ENCODE data around the gene KIAA0930. TPM values are rescaled to one million over a fixed set of nuclear protein-coding genes. Genes with fewer than 3 reads are reported as not detected.

Gene KIAA0930
- total RNA-seq, 6 donors from 2014 or later, result 31.2 to 103 (median 42.8) TPM

DNA sequence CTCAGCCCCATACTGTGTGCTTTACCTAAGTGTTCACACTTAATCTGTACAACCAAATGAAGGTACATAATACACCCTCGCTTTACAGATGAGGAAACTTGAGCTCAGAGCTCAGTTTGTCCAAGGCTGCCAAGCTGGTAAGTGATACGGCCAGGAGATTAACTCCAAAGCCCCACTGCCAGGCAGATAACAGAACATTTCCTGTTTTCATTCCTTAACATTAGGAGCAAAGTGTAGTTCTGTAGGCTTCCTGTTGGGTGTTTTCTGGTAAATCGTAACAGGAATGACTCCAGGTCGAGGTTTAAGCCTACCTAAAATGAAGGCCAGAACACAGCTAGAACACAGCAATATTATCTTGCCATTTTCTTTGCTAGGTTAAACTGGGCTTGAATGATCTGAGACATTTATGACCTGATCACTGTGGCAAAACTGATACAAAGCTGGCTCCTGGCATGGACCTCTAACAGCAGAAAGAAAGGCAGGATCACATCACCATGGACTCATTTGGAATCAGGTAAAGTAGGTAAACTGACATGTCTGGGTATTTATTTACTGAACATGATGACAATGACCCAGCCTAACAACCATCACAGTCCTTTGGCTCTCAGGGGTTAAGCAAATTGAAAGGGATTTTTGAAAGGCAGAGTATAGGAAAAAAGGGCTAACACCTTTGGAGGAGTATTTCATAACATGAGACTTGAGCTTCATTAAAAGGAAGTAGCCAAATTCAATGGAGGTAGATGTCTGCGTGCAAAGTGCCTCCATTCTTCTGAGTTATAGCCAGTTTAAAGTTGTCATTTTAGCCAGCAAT, 80.8 kb downstream of the KIAA0930 start:
- WGBS, 2 donors, result 26% methylated on average over 5 of the region's 5 CpGs
- no peaks in the 10 kb centered on the region for H3K27me3 ChIP-seq
- DNase-seq (no peak), ATAC-seq (ENCODE audit: low FRiP score in 2 of 2) (no peak)
- peaks cover 31 to 57% (median 34%) of the 10 kb centered on the region in 4 donors for H3K4me1 ChIP-seq
- no peak overlapping the region for H3K4me3 ChIP-seq
- H3K9me3 ChIP-seq, result no peaks in the 10 kb centered on the region
- peaks cover 0 to 17% (median 0%) of the 10 kb centered on the region in 4 donors for H3K36me3 ChIP-seq
- peak overlapping the region; percentile 73 to 88 (median 80) for H3K27ac ChIP-seq
- TF ChIP-seq POLR2AphosphoS5 (IDR thresholded peaks at IDR 0.05), result no peak
- TF ChIP-seq POLR2A (IDR thresholded peaks at IDR 0.05), result no peak
- peak in 4 of 6 experiments; percentile 18 to 49 (median 32) for TF ChIP-seq CTCF (IDR thresholded peaks at IDR 0.05)
- no peak for TF ChIP-seq EP300 (IDR thresholded peaks at IDR 0.05)

DNA sequence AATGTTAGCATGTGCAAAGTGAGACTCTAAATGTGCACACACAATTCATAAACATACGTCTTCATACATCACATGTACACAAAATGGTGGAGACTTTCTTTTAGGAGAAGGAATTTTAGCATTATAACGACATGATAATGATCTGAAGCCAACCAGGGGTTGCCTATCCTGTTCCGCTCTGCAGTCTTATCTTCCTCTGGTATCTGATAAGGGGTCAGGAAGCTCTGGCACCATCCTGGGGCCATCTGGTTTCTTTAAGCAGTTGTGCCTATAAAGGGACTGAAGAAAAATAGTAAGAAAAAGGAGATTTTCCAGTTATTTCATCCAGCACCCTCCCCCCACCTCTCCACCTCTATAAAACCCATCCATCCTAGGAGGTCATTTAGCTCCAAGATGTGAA, 82.8 kb downstream of the KIAA0930 start:
- WGBS, 2 donors, result 77 to 78% methylated on average over 3 of the region's 3 CpGs
- H3K4me1 ChIP-seq, result peaks cover 30 to 50% (median 32%) of the 10 kb centered on the region in 4 donors

DNA sequence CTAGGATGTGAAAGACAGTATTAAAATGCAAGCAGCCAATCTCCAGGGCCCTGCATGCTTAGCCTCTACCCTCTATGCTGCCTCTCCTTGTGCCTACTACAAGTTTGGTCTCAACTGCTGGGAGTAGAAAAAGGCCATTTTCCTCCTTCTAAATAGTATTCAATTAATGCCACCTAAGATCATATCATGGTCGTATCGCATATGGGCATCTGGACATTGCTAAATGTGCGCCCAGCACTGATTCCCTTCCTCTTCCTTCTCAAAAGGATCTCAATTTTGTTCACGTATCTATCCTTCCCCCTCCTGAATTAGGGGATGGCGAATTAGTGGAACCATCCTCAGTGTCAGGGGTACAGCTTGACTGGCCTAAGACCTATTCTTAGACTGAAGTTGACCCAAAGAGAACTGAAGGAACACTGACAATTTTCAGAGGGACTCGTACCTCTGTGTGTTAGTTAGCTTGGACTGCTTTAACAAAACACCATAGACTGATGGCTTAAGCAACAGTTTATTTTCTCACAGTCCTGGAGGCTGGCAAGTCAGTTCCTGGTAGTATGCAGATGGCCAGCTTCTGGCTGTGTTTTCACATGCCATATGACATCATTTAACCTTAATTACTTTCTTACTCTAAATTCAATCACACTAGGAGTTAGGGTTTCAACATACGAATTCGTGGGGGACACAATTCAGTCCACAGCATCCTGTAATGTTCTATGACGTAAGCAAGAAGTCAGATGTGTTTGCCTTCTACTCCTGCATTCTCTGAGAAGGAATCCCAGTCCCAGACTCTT, 85.4 kb downstream of the KIAA0930 start:
- TF ChIP-seq CTCF (IDR thresholded peaks at IDR 0.05) (no peak), POLR2A (IDR thresholded peaks at IDR 0.05) (no peak), EP300 (IDR thresholded peaks at IDR 0.05) (no peak), POLR2AphosphoS5 (IDR thresholded peaks at IDR 0.05) (no peak)
- H3K4me1 ChIP-seq, result peaks cover 21 to 28% (median 24%) of the 10 kb centered on the region in 4 donors
- peaks cover 0 to 23% (median 0%) of the 10 kb centered on the region in 4 donors for H3K36me3 ChIP-seq
- no peak overlapping the region for H3K27ac ChIP-seq
- no peaks in the 10 kb centered on the region for H3K9me3 ChIP-seq
- ATAC-seq (ENCODE audit: low FRiP score in 2 of 2), result no peak
- no peak overlapping the region for H3K4me3 ChIP-seq
- no peaks in the 10 kb centered on the region for H3K27me3 ChIP-seq
- WGBS, 2 donors, result 83% methylated on average over 9 of the region's 9 CpGs
- no peak for DNase-seq

More for the DNA sequence above, 82.8 kb downstream of the KIAA0930 start:
- no peak for TF ChIP-seq EP300 (IDR thresholded peaks at IDR 0.05)
- TF ChIP-seq POLR2AphosphoS5 (IDR thresholded peaks at IDR 0.05), result no peak
- no peak for TF ChIP-seq POLR2A (IDR thresholded peaks at IDR 0.05)
- TF ChIP-seq CTCF (IDR thresholded peaks at IDR 0.05), result no peak
- H3K36me3 ChIP-seq, result peaks cover 0 to 17% (median 0%) of the 10 kb centered on the region in 4 donors
- DNase-seq, result no peak
- no peaks in the 10 kb centered on the region for H3K27me3 ChIP-seq
- H3K27ac ChIP-seq, result peak overlapping the region in 3 of 4 donors; percentile 80 to 88 (median 81)
- H3K9me3 ChIP-seq, result no peaks in the 10 kb centered on the region
- H3K4me3 ChIP-seq, result no peak overlapping the region
- no peak for ATAC-seq (ENCODE audit: low FRiP score in 2 of 2)

GRCh38 chr22:45154383-45154782, 86.3 kb downstream of the KIAA0930 start:
- 94 to 96% methylated on average over 3 of the region's 3 CpGs for WGBS, 2 donors
- Histone ChIP-seq H3K27ac (no peak overlapping the region), H3K4me3 (no peak overlapping the region), H3K4me1 (peaks cover 12 to 19% (median 15%) of the 10 kb centered on the region in 4 donors), H3K27me3 (no peaks in the 10 kb centered on the region), H3K9me3 (no peaks in the 10 kb centered on the region), H3K36me3 (peaks cover 0 to 23% (median 0%) of the 10 kb centered on the region in 4 donors)
- ATAC-seq (ENCODE audit: low FRiP score in 2 of 2) (no peak), DNase-seq (no peak)
- TF ChIP-seq EP300 (IDR thresholded peaks at IDR 0.05), result no peak
- no peak for TF ChIP-seq POLR2A (IDR thresholded peaks at IDR 0.05)
- TF ChIP-seq CTCF (IDR thresholded peaks at IDR 0.05), result no peak
- no peak for TF ChIP-seq POLR2AphosphoS5 (IDR thresholded peaks at IDR 0.05)
